WTC11 (cell line): ENCODE results near the gene LYZL2. TPM values are rescaled to one million over a fixed set of nuclear protein-coding genes. Genes with fewer than 3 reads are reported as not detected.
"Not testable (repeated sequence)": the region's sequence is repeated elsewhere in the genome, so short reads cannot be mapped to it uniquely, and the experiment has no call there.

Experiments used
- ATAC-seq: fragments of 200-7000 bp; cut with Tn5 transposase; 2 replicates; pipeline ENCODE4 v1.10.0; 2021; ENCODE audit warnings: mild to moderate bottlenecking, moderate library complexity
- CTCF ChIA-PET: fragments of 300-600 bp; sonication (Branson Sonifier 250); formaldehyde crosslinking; loops from one replicate; lab custom pipeline; 2021; ENCODE audit warnings: antibody characterized with exemption; lab: Charles Lee
- POLR2A ChIA-PET: fragments of 350-600 bp; sonication (Branson Sonifier 250); formaldehyde crosslinking; loops from one replicate; lab custom pipeline; 2021; ENCODE audit warnings: antibody characterized with exemption; lab: Charles Lee
- DNase-seq: peaks from one replicate; pipeline ENCODE4 v3.0.0; 2021; ENCODE audit warnings: low spot score
- H3K27ac Mint-ChIP-seq: 2 replicates; pipeline ENCODE4 v1.8.0; 2021; ENCODE audit warnings: mixed read lengths
- H3K27me3 Mint-ChIP-seq: 2 replicates; pipeline ENCODE4 v1.8.0; 2021; ENCODE audit warnings: low read depth, mild to moderate bottlenecking, moderate library complexity, mixed read lengths
- H3K36me3 Mint-ChIP-seq: 2 replicates; pipeline ENCODE4 v1.8.0; 2021; ENCODE audit warnings: mixed read lengths
- H3K4me1 Mint-ChIP-seq: 2 replicates; pipeline ENCODE4 v1.8.0; 2022; ENCODE audit warnings: mixed read lengths
- H3K4me3 Mint-ChIP-seq: 2 replicates; pipeline ENCODE4 v1.8.0; 2021; ENCODE audit warnings: mild to moderate bottlenecking, moderate library complexity, mixed read lengths
- H3K9me3 Mint-ChIP-seq: 2 replicates; pipeline ENCODE4 v1.8.0; 2021; ENCODE audit warnings: mixed read lengths
- CREM ChIP-seq: sonication (generic); formaldehyde crosslinking; IDR thresholded peaks from 2 replicates; pipeline ENCODE4 v1.8.1; 2022; ENCODE audit warnings: mild to moderate bottlenecking, missing genetic modification reagents, moderate library complexity
- CTCF ChIP-seq: fragments of 200-600 bp; IDR thresholded peaks from 2 replicates; pipeline ENCODE4 v1.8.0; 2022; ENCODE audit warnings: antibody characterized with exemption
- E2F1 ChIP-seq: sonication (generic); formaldehyde crosslinking; IDR thresholded peaks from 2 replicates; pipeline ENCODE4 v1.8.0; 2022; ENCODE audit warnings: mild to moderate bottlenecking, missing genetic modification reagents
- E2F4 ChIP-seq: sonication (generic); formaldehyde crosslinking; IDR thresholded peaks from 2 replicates; pipeline ENCODE4 v1.8.1; 2022; ENCODE audit warnings: low read depth, mild to moderate bottlenecking, moderate library complexity, missing genetic modification reagents, borderline replicate concordance
- ELF4 ChIP-seq: sonication (generic); formaldehyde crosslinking; IDR thresholded peaks from 2 replicates; pipeline ENCODE4 v1.8.1; 2022; ENCODE audit warnings: low read depth, mild to moderate bottlenecking, moderate library complexity, missing genetic modification reagents
- IRF2 ChIP-seq: sonication (generic); formaldehyde crosslinking; IDR thresholded peaks from 2 replicates; pipeline ENCODE4 v1.8.0; 2022; ENCODE audit warnings: low read depth, missing genetic modification reagents, borderline replicate concordance
- JAZF1 ChIP-seq: fragments of 250-450 bp; sonication (Bioruptor Pico); IDR thresholded peaks from 2 replicates; pipeline ENCODE4 v1.9.0; 2021; ENCODE audit warnings: moderate library complexity, mild to moderate bottlenecking, inconsistent platforms
- NFATC4 ChIP-seq: fragments of 250-450 bp; sonication (Bioruptor Pico); IDR thresholded peaks from 2 replicates; pipeline ENCODE4 v1.9.0; 2021; ENCODE audit warnings: mild to moderate bottlenecking
- NR1H2 ChIP-seq: sonication (generic); formaldehyde crosslinking; IDR thresholded peaks from 2 replicates; pipeline ENCODE4 v1.9.0; 2021; ENCODE audit warnings: mild to moderate bottlenecking, moderate library complexity, missing genetic modification reagents
- PRRX2 ChIP-seq: fragments of 250-450 bp; sonication (Bioruptor Pico); IDR thresholded peaks from 2 replicates; pipeline ENCODE4 v1.8.0; 2021; ENCODE audit warnings: mild to moderate bottlenecking
- ZMAT4 ChIP-seq: fragments of 250-450 bp; sonication (Bioruptor Pico); IDR thresholded peaks from 2 replicates; pipeline ENCODE4 v1.9.0; 2021; ENCODE audit warnings: mild to moderate bottlenecking
- ZNF121 ChIP-seq: sonication (generic); formaldehyde crosslinking; IDR thresholded peaks from 2 replicates; pipeline ENCODE4 v1.8.0; 2023; ENCODE audit warnings: missing genetic modification reagents
- ZNF232 ChIP-seq: sonication (generic); formaldehyde crosslinking; IDR thresholded peaks from 2 replicates; pipeline ENCODE4 v1.8.0; 2022; ENCODE audit warnings: mild to moderate bottlenecking, missing genetic modification reagents
- ZNF423 ChIP-seq: fragments of 250-450 bp; sonication (Bioruptor Pico); IDR thresholded peaks from 2 replicates; pipeline ENCODE4 v2.1.2; 2022; ENCODE audit warnings: mild to moderate bottlenecking, moderate library complexity
- total RNA-seq: library from RNA; stranded (reverse); gene quantifications from 3 replicates; pipeline ENCODE4 v1.2.3, GENCODE V29; 2021

Gene LYZL2
- total RNA-seq, 1 experiment from 2014 or later = not detected

GRCh38 chr10:30617070-30617469 lies 12.5 kb downstream of the LYZL2 start:
- POLR2A ChIA-PET = no interaction called here

GRCh38 chr10:30611041-30611440 lies 18.5 kb downstream of the LYZL2 start:
- DNase-seq, H3K9me3 Mint-ChIP-seq, H3K36me3 Mint-ChIP-seq, H3K27ac Mint-ChIP-seq, H3K27me3 Mint-ChIP-seq, ATAC-seq, H3K4me3 Mint-ChIP-seq, POLR2A ChIA-PET, H3K4me1 Mint-ChIP-seq, CTCF ChIA-PET: not testable (repeated sequence)

More at GRCh38 chr10:30617070-30617469, 12.5 kb downstream of the LYZL2 start:
- Mint-ChIP-seq H3K4me3 (no peak overlapping the region), H3K27me3 (no peaks in the 10 kb centered on the region), H3K36me3 (no peaks in the 10 kb centered on the region), H3K4me1 (peaks cover 9% of the 10 kb centered on the region), H3K27ac (no peak overlapping the region), H3K9me3 (no peaks in the 10 kb centered on the region)
- no peak for DNase-seq
- no peak for TF ChIP-seq NR1H2
- no peak for TF ChIP-seq ELF4 (CRISPR knock-in tag)
- no peak for TF ChIP-seq PRRX2
- no peak for TF ChIP-seq NFATC4 (CRISPR knock-in tag)
- TF ChIP-seq ZNF423 (CRISPR knock-in tag) = no peak
- TF ChIP-seq ZNF121 (CRISPR knock-in tag) = no peak
- CTCF ChIA-PET = no interaction called here
- ATAC-seq = no peak

- Mint-ChIP-seq H3K4me1 (peaks cover 20% of the 10 kb centered on the region), H3K27me3 (peaks cover 9% of the 10 kb centered on the region), H3K27ac (no peak overlapping the region), H3K9me3 (peaks cover 5% of the 10 kb centered on the region), H3K36me3 (no peaks in the 10 kb centered on the region)
- ATAC-seq = no peak
- POLR2A ChIA-PET = no interaction called here
- CTCF ChIA-PET = interaction anchor here (0.6 to 1.9 kb wide), 4 partner anchors 26 to 183 kb away, joined by 3 to 13 read pairs (median 6); no protein-coding TSS in a partner anchor
- TF ChIP-seq CREM (CRISPR knock-in tag) (no peak), E2F4 (no peak), ZNF121 (CRISPR knock-in tag) (peak; percentile 87), IRF2 (no peak)
- TF ChIP-seq, all 79 proteins: peak for 1
- no peak overlapping the region for H3K4me3 Mint-ChIP-seq
- DNase-seq = no peak
Observed at GRCh38 chr10:30607814-30608213, 21.7 kb downstream of the LYZL2 start.

- Mint-ChIP-seq H3K27me3 (peaks cover 9% of the 10 kb centered on the region), H3K9me3 (peaks cover 5% of the 10 kb centered on the region), H3K27ac (no peak overlapping the region), H3K4me1 (peaks cover 15% of the 10 kb centered on the region), H3K36me3 (no peaks in the 10 kb centered on the region), H3K4me3 (no peak overlapping the region)
- POLR2A ChIA-PET = no interaction called here
- no peak for TF ChIP-seq ZMAT4
- no peak for TF ChIP-seq ELF4 (CRISPR knock-in tag)
- no peak for TF ChIP-seq ZNF423 (CRISPR knock-in tag)
- TF ChIP-seq JAZF1 (CRISPR knock-in tag) = no peak
- TF ChIP-seq E2F1 (CRISPR knock-in tag) = no peak
- no peak for TF ChIP-seq ZNF232 (CRISPR knock-in tag)
- TF ChIP-seq E2F4 = no peak
- no peak for TF ChIP-seq CTCF
- DNase-seq (no peak), ATAC-seq (no peak)
- CTCF ChIA-PET = interaction anchor here (1.4 to 1.9 kb wide), 3 partner anchors 33 to 81 kb away, joined by 4 to 13 read pairs (median 8); no protein-coding TSS in a partner anchor
Observed at GRCh38 chr10:30606313-30606712, 23.2 kb downstream of the LYZL2 start.

GRCh38 chr10:30605341-30606121 lies 24.0 kb downstream of the LYZL2 start:
- H3K4me3 Mint-ChIP-seq, H3K36me3 Mint-ChIP-seq, H3K9me3 Mint-ChIP-seq, DNase-seq, H3K27ac Mint-ChIP-seq, POLR2A ChIA-PET: not testable (repeated sequence)
- Mint-ChIP-seq H3K4me1 (peaks cover 15% of the 10 kb centered on the region), H3K27me3 (peaks cover 14% of the 10 kb centered on the region)
- CTCF ChIA-PET = interaction anchor here (1.4 to 1.5 kb wide), 2 partner anchors 15 to 34 kb away, joined by 4 read pairs; no protein-coding TSS in a partner anchor
- peak; percentile 44 for ATAC-seq
